A204.1 (cell line): ENCODE results near the gene LGI4.

Experiments
- FAIRE-seq: peaks from 2 replicates; lab custom pipeline; 2012; peaks lifted over from hg19 to GRCh38; lab: Jason Lieb, UNC

LGI4 gene

GRCh38 chr19:35123573-35123972, 11.3 kb downstream of the LGI4 start:
- FAIRE-seq, result no peak

DNA sequence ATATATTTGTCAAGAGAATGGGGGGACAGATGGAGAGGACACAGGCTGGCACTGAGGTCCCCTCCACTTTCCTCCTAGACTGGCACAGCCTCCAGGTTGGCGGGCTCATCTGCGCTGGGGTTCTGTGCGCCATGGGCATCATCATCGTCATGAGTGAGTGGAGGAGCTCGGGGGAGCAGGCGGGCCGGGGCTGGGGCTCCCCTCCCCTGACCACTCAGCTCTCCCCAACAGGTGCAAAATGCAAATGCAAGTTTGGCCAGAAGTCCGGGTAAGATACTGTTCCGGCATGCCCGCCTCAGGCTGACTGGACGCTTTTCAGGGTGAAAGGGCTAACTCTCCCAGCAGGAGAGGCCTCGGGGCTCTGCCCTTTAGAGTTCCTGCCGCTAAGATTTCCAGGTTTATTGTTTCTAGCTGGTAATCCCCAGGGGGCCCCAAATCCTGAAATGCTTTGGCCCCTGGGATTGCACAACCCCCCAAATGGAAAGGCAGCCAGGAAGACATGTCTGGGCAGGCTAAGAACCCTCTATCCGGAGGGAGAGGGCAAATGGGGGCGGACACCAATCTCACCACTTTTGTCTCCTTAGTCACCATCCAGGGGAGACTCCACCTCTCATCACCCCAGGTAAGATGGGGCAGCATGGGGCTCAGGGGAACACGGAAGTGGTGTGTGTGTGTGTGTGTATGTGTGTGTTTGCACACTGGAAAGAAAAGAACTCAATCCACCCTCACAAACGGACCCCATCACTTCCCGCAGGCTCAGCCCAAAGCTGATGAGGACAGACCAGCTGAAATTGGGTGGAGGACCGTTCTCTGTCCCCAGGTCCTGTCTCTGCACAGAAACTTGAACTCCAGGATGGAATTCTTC, 11.9 kb downstream of the LGI4 start:
- no peak for FAIRE-seq

GRCh38 chr19:35120898-35121297, 14.0 kb downstream of the LGI4 start:
- no peak for FAIRE-seq

GRCh38 chr19:35120492-35120891, 14.4 kb downstream of the LGI4 start:
- no peak for FAIRE-seq

DNA sequence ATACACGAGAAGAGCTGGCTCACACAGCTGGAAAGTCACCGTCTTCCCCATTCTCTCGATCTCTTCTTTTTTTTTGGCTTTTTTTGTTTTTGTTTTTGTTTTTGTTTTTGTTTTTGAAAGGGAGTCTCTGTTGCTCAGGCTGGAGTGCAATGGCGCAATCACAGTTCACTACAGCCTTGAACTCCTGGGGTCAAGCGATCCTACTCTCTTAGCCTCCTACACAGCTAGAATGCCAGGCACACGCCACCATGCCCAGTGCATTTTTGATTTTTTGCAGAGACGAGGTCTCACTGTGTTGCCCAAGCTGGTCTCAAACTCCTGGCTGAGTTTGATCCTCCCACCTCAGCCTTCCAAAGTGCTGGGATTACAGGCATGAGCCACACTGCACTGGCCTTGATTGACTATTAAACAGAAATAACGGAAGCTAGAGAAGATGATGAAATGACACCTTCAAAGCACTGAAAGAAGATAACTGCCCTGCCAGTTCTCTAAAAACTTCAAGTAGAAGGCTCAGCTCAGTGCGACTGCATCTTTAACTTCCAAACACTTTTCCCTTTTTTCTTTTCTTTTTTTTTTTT, 15.2 kb downstream of the LGI4 start:
- no peak for FAIRE-seq

GRCh38 chr19:35119091-35119490, 15.8 kb downstream of the LGI4 start:
- FAIRE-seq, result no peak

DNA sequence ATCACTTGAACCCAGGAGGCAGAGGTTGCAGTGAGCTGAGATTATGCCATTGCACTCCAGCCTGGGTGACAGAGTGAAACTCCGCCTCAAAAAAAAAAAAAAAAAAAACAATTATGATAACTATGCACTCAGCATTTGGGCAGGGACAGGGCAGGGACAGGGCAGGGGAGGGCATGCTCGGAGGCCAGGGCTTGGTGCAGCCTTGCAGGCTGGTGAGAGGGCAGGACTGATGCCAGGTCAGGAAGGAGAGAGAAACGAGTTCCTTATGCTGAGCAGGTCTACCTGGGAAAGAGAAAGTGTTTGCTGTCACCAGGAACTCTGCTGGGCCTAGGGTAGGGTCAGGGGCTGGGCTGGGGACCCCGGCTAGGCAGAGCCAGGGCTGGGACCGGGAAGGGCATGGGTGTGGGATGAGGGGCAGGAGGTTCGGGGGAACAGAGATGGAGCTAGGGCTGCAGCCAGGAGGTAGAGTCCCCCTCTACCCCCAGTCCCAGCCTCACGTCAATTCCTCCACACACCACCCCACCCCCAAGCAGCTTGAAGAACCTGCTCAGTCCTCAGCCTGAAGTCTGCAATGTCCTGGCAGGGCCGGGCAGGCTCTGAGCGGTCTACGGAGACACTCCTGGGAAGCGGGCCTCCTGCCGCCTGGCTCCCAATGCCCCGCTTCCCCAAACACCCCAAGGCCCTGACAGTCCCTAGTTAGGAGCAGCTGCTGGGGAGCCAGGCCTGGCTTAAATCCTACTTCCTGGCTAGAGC, 16.4 kb downstream of the LGI4 start:
- FAIRE-seq, result no peak

DNA sequence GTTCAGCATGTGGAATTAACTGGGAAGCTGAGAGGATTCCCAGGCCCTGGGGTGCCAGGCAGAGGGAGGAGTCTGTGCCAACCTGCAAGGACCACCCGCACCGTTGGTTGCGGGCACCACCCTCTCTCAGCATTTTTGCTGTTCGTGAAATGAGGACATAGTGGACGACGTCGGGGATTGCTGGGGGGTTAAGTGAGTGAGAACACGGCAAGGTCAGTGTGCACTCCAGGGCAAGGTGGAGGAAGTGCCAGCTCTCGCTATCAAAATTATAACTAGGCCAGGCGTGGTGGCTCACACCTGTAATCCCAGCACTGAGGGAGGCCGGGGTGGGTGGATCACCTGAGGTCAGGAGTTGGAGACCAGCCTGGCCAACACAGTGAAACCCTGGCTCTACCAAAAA, 17.1 kb downstream of the LGI4 start:
- no peak for FAIRE-seq

DNA sequence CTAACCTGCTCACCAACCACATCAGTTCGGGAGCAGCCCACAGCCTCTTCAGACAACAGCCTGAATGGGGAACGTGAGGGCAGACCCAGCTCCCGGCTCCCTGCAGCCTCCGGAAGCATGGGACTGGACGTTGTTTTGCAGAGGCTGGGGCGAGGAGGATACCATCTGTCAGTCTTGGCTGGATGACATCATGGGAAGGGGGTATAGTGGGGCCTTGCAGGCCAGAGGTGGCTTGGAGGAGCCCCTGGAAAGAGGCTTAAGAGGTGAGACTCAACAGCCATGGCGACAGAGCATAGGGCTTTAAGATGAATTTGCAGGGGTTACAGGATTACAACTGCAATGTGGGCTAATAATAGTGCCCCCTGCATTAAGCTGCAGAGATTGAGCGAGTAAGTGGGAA, 17.7 kb downstream of the LGI4 start:
- FAIRE-seq, result no peak

DNA sequence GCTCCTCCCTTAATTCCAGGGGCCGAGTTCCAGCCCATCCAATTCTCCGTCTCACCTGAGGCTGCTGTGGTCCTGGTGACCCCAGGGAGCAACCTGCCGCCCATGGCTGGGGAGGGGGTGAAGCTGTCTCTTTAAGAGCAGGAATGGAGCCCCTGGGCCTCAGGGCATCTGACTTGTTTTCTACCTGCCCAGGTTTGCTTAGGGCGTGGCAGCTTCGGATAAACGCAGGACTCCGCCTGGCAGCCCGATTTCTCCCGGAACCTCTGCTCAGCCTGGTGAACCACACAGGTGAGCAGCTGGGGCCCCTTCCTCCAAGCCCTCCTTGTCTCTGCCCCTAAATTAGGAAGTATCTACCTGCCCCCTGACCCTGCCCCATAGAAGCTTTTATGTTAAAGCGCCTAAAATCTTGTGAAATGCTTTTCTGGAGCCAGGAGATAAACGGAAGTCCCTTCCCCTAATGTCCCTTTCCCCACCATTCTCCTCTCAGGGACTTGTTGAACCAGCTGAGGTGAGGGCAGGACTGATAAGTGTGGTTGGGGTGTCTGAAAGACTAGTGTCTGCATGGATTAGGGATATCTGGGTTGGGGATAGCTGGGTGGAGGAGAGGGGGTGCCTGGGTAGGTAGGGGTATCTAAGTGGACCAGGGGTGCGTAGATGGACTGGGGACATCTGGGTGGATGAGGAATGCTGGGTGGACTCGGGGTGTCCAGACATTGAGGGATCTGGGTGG, 18.6 kb downstream of the LGI4 start:
- FAIRE-seq, result no peak

- FAIRE-seq, result no peak
These were observed 19.5 kb downstream of the LGI4 start, which contains the start of gene FXYD3 for GRCh38 chr19:35115177-35115951. Gene FXYD3 (plus strand): TSS chr19:35115823. CDS start chr19:35119377, 3,554 bp downstream.

DNA sequence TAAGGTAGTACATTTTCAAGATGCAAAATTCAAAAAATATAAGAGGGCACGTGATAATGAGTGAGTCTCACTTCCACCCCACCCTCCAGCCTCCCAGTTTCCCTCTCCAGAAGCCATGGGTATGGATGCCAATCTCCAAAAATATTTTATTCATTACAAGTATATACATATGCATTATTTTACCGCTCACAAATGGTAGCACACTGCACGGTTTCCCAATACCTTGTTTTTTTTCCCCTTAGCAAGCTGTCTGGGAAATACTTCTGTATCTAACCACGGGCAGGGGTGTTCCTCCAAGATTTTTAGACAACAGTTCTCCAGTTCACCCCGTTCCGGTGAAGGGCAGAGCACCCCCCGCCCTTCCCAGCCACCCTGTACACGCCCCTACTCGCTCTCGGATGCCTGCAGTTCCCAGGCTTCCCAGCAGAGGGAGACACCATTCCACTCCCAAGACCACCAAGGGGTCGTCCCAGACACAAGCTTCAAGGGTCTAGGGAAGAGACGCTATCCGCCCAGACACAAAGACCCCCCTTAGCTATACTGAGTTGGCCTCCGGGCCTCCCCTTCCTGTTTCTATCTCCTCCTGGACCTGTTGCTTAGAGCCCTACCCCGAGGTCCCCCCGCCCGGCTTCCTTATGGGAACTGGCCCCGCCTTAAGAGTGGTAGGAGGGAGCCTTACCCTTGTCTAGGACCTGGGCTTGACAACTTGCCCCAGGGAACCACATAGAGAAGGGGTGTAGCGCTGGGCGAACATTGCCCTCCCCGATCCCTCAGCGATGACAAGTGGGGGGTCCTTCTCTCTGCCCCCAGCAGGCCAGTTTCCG, 20.3 kb downstream of the LGI4 start:
- FAIRE-seq, result no peak

GRCh38 chr19:35112995-35113688, 21.7 kb downstream of the LGI4 start:
- FAIRE-seq, result no peak

- FAIRE-seq, result no peak
These were observed 23.9 kb downstream of the LGI4 start for GRCh38 chr19:35110974-35111373.

DNA sequence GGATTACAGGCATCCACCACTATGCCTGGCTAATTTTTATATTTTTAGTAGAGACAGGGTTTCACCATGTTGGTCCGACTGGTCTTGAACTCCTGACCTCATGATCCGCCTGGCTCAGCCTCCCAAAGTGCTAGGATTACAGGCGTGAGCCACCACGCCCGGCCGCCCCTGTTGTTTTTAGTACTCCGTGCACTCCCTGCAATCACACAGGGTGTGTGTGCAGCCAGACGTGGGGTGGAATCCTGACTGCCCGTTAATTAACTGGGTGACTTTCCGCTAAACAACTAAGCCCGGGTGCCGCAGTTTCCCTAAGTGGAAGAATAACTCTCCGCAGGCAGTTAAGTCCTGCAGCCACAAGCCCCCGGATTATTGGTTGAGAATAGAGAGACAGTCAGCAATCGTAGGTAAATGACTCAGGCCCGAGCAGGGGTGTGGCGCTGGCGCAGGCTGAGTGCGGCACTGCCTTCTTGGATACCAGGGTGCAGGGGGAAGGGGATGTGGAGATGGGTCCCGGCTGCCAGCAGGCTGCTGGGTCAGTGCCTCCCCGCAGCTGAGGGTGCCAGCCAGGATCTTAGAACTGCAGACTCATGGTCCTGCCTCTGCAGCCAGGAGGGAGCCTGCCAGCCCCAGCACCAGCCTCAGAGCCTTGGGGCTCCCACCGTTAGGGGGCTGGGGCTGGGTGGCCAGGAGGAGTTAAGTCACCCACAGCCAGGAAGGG, 25.3 kb downstream of the LGI4 start:
- FAIRE-seq, result no peak

DNA sequence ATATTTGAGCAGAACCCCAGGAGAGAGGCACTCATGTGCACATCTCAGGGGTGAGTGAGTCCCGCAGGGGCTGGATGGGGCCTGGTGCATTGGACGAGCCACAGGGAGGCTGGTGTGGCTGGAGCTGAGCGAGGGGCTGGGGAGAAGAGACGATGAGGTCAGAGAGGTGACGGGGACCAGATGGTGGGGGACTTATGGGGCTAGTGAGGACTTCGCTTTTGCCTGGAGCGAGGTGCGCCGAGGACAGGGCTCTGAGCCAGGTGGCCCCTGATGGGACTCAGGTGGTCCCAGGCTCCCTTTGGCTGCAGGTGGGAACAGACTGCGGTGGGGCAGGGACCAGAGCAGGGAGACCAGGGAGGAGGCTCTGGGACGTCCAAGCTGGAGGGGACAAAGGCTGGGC, 26.1 kb downstream of the LGI4 start:
- no peak for FAIRE-seq

GRCh38 chr19:35107545-35107944, 27.3 kb downstream of the LGI4 start:
- FAIRE-seq, result no peak

- FAIRE-seq, result no peak
These were observed 27.8 kb downstream of the LGI4 start for GRCh38 chr19:35106898-35107541.

- FAIRE-seq, result no peak
These were observed 28.6 kb downstream of the LGI4 start for GRCh38 chr19:35106291-35106583.
